Thyroid gland (tissue), 4 donors: ENCODE results near the gene LYPD6B. TPM values are rescaled to one million over a fixed set of nuclear protein-coding genes. Genes with fewer than 3 reads are reported as not detected.

ENCODE experiments used
- DNase-seq, 2 donors: peaks; one replicate each; pipeline ENCODE4 v3.0.0-alpha.2; 2019
- H3K27ac ChIP-seq, 3 donors: fragments of 200-600 bp; sonication (generic); 1 replicate in 2 of 3; 2 replicates in 1 of 3; pipeline ENCODE4 v1.5.1; 2016 to 2019; ENCODE audit warnings: mild to moderate bottlenecking in 1 of 3, moderate library complexity in 1 of 3
- H3K27me3 ChIP-seq: fragments of 200-600 bp; sonication (generic); one replicate; pipeline ENCODE4 v1.5.1; 2019
- H3K36me3 ChIP-seq, 2 donors: fragments of 200-600 bp; sonication (generic); one replicate each; pipeline ENCODE4 v1.5.1; 2016 to 2019
- H3K4me1 ChIP-seq, 2 donors: fragments of 200-600 bp; sonication (generic); one replicate each; pipeline ENCODE4 v1.5.1; 2017 to 2019
- H3K4me3 ChIP-seq, 3 donors: fragments of 200-600 bp; sonication (generic); replicated peaks in 1 of 3; 1 replicate in 2 of 3; 2 replicates in 1 of 3; pipeline ENCODE4 v1.5.1; 2016; ENCODE audit warnings: mild to moderate bottlenecking in 1 of 3
- H3K9me3 ChIP-seq: fragments of 200-600 bp; sonication (generic); one replicate; pipeline ENCODE4 v1.5.1; 2017
- POLR2A ChIP-seq, 2 donors: fragments of 450-650 bp; IDR thresholded peaks; one replicate each; pipeline ENCODE4 v1.6.1; 2017; ENCODE audit warnings: antibody characterized with exemption in 2 of 2, mild to moderate bottlenecking in 2 of 2, moderate library complexity in 1 of 2
- WGBS, 2 donors: methylation state at CpG; one replicate each; pipeline ENCODE4 v1.1.5; 2017; 5-methylcytosine and 5-hydroxymethylcytosine counted together
- intact Hi-C: fragments of 100-400 bp; cut with DNase I; formaldehyde crosslinking; loops from one replicate; pipeline ENCODE4 v1.15.1; 2023
- total RNA-seq, 4 donors: library from RNA; depleted of rRNA; stranded (reverse); fragments of >200 nt; gene quantifications; one replicate each; pipeline ENCODE4 v1.2.3, GENCODE V29; 2016
- TF ChIP-seq, protein P1 (sequence below), 6 experiments: fragments of 200-600 bp in 3 of 6; fragments of 450-650 bp in 3 of 6; sonication (generic) in 3 of 6; IDR thresholded peaks; one replicate each; pipeline ENCODE4 v1.5.1; 2016 to 2019; ENCODE audit warnings: antibody characterized with exemption in 6 of 6, mild to moderate bottlenecking in 2 of 6, inconsistent platforms in 1 of 6, moderate library complexity in 1 of 6

The LYPD6B gene
- total RNA-seq, 4 donors from 2014 or later: 0.40 TPM; not detected in 3

DNA sequence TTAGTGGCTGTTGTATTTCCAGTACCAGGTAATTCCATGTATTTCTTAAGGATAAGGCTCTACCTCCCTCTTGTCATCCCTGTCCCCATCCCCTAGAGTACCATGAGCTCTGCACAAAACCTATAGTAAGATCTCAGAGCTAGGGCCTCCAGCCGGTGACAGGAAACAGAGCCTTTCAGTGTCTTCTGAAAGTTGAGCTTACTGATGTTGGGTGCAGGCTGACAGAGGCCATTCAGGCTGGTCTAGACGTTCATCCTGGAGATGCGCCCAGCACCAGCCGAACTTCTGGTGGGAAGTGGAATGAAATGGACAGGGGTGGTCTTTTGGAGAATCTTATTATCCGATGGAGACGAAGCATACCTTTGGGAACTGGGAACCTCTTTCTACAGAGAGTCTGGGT is 16.7 kb upstream of the LYPD6B start:
- Histone ChIP-seq H3K4me1 (no peaks in the 10 kb centered on the region), H3K27me3 (no peaks in the 10 kb centered on the region), H3K4me3 (no peak overlapping the region), H3K27ac (no peak overlapping the region), H3K9me3 (no peaks in the 10 kb centered on the region), H3K36me3 (no peaks in the 10 kb centered on the region)
- DNase-seq: no peak
- no peak for TF ChIP-seq POLR2A (IDR thresholded peaks at IDR 0.05)
- TF ChIP-seq, protein P1, sequence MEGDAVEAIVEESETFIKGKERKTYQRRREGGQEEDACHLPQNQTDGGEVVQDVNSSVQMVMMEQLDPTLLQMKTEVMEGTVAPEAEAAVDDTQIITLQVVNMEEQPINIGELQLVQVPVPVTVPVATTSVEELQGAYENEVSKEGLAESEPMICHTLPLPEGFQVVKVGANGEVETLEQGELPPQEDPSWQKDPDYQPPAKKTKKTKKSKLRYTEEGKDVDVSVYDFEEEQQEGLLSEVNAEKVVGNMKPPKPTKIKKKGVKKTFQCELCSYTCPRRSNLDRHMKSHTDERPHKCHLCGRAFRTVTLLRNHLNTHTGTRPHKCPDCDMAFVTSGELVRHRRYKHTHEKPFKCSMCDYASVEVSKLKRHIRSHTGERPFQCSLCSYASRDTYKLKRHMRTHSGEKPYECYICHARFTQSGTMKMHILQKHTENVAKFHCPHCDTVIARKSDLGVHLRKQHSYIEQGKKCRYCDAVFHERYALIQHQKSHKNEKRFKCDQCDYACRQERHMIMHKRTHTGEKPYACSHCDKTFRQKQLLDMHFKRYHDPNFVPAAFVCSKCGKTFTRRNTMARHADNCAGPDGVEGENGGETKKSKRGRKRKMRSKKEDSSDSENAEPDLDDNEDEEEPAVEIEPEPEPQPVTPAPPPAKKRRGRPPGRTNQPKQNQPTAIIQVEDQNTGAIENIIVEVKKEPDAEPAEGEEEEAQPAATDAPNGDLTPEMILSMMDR (IDR thresholded peaks at IDR 0.05): no peak
- intact Hi-C loops: no loop called here
- WGBS, 2 donors: 95% methylated on average over 6 of the region's 6 CpGs

DNA sequence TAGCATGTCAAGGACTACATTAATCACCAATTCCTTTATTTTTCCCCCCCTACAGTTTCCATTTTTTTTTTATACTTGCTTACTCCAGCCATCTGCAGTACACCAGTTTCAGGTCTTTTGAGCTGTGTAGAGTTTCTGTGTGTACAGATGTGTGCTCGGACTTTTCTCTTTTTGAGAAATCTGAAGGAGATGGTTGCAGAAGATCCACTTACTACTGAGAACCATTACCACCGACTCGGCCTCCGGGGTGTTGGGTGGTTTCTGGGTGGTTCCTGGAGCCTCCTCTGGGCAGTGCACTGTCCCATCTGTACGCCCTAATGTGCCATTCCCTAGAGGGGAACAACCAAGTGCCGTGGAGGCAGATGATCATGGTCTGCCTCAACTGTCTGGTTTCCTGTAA is 15.4 kb upstream of the LYPD6B start:
- H3K27ac ChIP-seq: no peak overlapping the region
- H3K27me3 ChIP-seq: peaks cover 1% of the 10 kb centered on the region
- DNase-seq: no peak
- H3K36me3 ChIP-seq: no peaks in the 10 kb centered on the region
- intact Hi-C loops: no loop called here
- H3K9me3 ChIP-seq: no peaks in the 10 kb centered on the region
- H3K4me3 ChIP-seq: no peak overlapping the region
- TF ChIP-seq POLR2A (IDR thresholded peaks at IDR 0.05): no peak
- TF ChIP-seq, protein P1 (IDR thresholded peaks at IDR 0.05): no peak
- H3K4me1 ChIP-seq: no peaks in the 10 kb centered on the region
- 90 to 91% methylated on average over 6 of the region's 6 CpGs for WGBS, 2 donors

GRCh38 chr2:149027590-149028250 is 10.8 kb upstream of the LYPD6B start:
- intact Hi-C loops: no loop called here
- WGBS, 2 donors: 63 to 66% methylated on average over 7 of the region's 7 CpGs
- no peak for TF ChIP-seq POLR2A (IDR thresholded peaks at IDR 0.05)
- TF ChIP-seq, protein P1 (IDR thresholded peaks at IDR 0.05): no peak
- no peak overlapping the region for H3K27ac ChIP-seq
- no peaks in the 10 kb centered on the region for H3K9me3 ChIP-seq
- peaks cover 4% of the 10 kb centered on the region for H3K27me3 ChIP-seq
- H3K4me1 ChIP-seq: no peaks in the 10 kb centered on the region
- no peak for DNase-seq
- no peak overlapping the region for H3K4me3 ChIP-seq
- no peaks in the 10 kb centered on the region for H3K36me3 ChIP-seq

DNA sequence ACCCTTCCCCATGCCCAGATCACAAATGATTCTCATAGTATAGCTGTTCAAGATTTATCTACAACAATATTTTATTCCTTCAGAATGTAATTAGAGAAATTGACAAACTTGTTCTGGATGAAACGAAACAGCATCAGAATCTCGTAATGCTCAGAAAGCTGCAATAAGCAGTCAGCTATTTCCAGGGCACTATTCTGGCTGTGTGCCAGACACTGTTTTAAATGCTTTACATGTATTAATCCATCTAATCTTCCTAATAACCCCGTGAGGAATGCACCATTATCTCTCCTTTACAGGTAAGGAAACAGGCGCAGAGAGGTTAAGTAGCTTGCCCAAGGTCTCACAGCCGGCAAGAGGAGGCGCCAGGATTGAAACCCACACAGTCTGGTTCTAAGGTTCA is 10.1 kb upstream of the LYPD6B start:
- intact Hi-C loops: no loop called here
- TF ChIP-seq POLR2A (IDR thresholded peaks at IDR 0.05): no peak
- TF ChIP-seq, protein P1 (IDR thresholded peaks at IDR 0.05): no peak
- DNase-seq: no peak
- H3K27me3 ChIP-seq: peaks cover 4% of the 10 kb centered on the region
- H3K4me3 ChIP-seq: no peak overlapping the region
- no peak overlapping the region for H3K27ac ChIP-seq
- no peaks in the 10 kb centered on the region for H3K36me3 ChIP-seq
- H3K4me1 ChIP-seq: no peaks in the 10 kb centered on the region
- no peaks in the 10 kb centered on the region for H3K9me3 ChIP-seq
- 79 to 83% methylated on average over 6 of the region's 6 CpGs for WGBS, 2 donors

DNA sequence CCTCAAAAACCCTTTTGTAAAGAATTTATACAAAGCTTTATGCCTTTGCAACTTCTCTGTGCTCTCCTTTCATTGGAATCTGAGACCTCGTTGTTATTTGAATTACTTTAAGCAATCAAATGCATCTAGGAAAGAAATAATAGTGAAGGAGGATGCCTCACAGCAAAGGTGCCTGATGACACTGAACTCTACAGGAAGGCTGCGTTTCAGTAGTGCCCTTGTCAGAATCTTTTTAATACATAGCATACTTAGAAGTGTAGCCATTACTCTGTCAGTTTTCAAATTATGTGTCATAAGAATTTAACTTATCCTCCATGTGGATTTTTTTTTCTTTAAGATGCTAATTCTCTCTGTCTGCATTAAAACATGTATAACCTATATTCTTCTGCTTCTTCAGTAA is 9.6 kb upstream of the LYPD6B start:
- Histone ChIP-seq H3K9me3 (no peaks in the 10 kb centered on the region), H3K4me3 (no peak overlapping the region), H3K36me3 (no peaks in the 10 kb centered on the region), H3K27ac (no peak overlapping the region), H3K4me1 (no peaks in the 10 kb centered on the region), H3K27me3 (peaks cover 4% of the 10 kb centered on the region)
- DNase-seq: no peak
- TF ChIP-seq POLR2A (IDR thresholded peaks at IDR 0.05): no peak
- TF ChIP-seq, protein P1 (IDR thresholded peaks at IDR 0.05): no peak
- WGBS, 2 donors: 71 to 76% methylated on average over 2 of the region's 2 CpGs
- intact Hi-C loops: no loop called here
